ENCODE results near the gene GPHN.

Gene GPHN

GRCh38 chr14:66975251-66975650 lies 467.3 kb downstream of the GPHN start:
- DNase-seq, result no peak

DNA sequence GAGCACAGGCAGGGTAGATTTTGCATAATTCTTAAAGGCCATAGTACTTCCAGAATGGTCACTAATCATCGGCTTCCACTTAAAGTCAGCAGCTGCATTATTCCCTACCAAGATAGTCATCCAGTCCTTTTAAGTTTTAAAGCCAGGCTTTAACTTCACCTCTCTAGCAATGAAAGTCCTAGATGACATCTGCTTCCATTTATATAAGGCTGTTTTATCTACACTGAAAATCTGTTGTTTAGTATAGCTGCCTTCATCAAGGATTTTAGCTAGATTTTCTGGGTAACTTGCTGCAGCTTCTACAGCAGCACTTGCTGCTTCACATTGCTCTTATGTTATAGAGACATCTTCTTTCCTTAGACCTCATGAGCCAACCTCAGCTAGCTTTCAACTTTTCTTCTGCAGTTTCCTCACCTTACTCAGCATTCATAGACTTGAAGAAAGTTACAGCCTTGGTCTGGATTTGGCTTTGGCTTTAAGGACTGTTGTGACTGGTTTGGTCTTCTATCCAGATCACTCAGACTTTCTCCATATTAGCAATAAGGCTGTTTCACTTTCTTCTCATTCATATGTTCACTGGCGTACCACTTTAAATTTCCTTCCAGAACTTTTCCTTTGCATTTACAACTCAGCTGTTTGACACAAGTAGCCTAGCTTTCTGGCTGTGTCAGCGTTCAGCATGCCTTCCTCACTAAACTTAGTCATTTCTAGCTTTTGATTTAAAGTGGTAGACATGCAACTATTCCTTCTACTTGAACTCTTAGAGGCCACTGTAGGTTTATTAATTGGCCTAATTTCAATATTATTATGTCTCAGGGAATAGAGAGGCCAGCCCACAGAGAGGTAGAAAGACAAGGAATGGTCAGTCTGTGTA lies 471.4 kb downstream of the GPHN start:
- no peak for DNase-seq

- DNase-seq, result no peak
These were observed 474.3 kb downstream of the GPHN start for GRCh38 chr14:66982247-66982646.

DNA sequence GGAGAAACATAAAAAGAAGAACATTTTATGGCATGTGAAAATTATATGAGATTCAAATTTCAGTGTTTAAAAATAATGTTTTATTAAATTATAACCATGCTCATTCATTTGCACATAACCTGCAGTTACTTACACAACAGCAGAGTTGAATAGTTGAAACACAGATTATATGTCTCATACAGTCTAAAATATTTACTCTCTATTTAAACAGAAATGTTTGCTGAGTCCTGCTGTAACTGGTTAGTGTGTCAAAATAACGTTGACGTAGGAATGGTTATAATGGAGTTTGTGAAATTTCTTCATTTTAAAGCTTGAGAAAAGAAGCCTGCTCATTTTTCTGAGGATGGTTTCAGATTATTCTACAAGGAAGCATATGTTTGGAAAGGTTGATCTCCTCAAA lies 484.8 kb downstream of the GPHN start:
- DNase-seq, result no peak

GRCh38 chr14:66993512-66993911 lies 485.6 kb downstream of the GPHN start:
- DNase-seq, result no peak

DNA sequence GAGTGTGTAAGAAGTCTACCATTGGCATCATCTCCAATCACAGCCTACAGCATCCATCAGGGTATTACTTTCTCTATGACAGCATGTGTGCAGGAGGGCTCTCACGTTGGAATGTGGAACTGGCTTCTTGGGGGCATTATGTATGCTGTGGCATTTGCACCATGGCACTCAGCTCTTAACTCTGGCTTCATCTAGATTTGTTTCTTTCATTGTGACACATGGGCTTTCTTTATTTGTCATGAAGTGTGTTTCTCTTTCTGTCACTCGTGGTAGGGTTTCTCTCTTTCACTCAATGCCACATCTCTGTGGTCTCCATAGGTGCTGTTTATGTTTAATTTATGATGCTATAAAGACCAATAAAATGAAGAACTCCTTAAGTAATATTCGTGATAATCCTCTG lies 490.1 kb downstream of the GPHN start:
- DNase-seq, result no peak

DNA sequence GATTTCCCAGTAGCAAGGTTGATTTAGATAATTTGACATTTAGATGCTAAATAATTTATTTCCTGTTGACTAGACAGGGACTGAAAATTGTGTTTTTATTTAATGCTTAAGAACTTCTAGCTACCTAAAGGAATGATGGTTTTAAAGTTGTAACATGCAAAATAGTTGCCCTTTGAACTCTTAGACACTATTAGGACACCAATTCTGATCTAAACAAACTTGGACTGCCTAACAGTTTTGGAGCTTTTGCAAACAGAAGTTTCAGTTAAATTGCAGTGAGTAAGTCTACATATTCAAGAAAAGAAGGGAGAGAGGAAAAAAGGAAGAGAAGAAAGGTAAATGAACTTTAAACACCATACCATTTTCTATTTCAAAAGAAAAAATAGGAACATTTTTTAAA lies 492.0 kb downstream of the GPHN start:
- DNase-seq, result no peak

- DNase-seq, result no peak
These were observed 495.2 kb downstream of the GPHN start for GRCh38 chr14:67002994-67003753.

GRCh38 chr14:67004521-67004920 lies 496.6 kb downstream of the GPHN start:
- no peak for DNase-seq

DNA sequence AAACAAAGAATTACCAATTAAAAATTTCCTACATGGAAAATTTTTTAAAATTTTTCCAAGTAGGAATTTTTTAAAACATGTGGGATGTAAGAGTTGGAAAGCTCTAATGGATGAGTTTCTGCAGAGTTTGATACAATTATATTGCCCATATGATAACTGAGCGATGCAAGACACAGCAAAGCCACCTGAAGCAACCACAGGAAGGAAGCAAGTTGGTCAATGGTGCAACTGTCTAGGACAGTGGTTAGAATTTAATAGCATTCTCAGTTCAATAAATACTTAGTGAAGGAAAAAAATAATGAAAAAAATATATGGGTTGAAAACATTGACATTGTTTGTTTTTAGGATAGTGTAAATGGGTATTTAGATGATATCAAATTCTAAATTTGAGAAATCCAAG lies 502.7 kb downstream of the GPHN start:
- DNase-seq, result no peak

GRCh38 chr14:67016856-67017255 lies 508.9 kb downstream of the GPHN start:
- no peak for DNase-seq

DNA sequence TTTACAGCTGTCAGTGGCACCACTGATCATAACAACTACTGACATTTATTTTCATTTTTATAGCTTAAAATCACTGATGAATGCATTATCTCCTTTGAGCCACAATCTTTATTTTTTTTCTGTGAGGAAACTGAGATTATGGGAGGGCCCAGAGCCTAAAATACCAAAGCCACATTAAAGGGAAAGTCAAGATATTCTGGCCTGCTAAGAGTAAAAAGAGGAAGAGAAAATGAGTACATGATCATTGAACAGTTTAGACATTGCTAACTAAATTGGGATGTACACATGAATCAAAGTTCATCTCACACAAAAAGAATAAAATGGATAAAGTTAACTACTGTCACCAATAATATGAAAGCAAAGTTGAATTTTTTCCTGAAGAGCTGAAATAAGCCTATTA lies 510.8 kb downstream of the GPHN start:
- DNase-seq, result no peak

GRCh38 chr14:67019796-67020195 lies 511.8 kb downstream of the GPHN start:
- no peak for DNase-seq

DNA sequence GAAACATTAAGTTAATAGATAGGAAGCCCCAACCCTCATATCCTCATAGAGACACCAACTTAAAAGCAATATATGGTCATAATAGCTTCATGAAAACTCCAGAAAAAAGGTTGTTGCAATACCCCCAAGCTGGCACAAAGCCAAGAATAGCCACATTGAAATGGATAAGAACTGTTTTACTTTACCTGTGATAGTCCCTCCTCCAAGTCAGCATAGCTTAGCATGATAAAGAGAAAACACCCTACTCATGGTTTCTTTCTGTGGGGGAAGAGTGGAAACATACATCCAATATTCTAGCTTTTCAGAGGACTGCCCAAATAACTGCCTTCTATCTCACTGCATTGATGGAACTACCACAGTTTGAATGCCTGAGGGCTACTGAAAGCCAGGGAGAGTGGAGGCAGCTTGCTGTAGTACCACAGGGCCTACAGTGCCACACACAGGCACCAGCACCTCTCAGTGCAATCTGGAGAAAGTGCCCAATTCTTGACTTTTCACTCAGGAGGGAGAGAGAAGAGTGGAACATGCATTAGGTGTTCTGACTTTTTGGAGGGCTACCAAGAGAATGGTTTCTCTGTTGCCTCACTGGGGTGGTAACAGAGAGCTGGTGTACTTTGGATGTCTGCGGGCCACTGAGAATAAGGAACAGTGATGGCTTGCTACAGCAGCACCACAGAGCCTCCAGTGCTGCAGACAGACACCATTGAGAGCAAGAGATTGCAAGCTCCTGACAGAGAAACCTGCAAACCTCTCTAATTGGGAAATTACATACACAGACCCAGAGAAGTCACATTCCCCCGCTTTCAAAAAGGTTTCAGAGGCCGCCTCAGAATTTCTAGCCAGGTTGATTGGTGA lies 524.2 kb downstream of the GPHN start:
- no peak for DNase-seq

GRCh38 chr14:67045440-67045839 lies 537.5 kb downstream of the GPHN start:
- no peak for DNase-seq

- no peak for DNase-seq
These were observed 542.9 kb downstream of the GPHN start for GRCh38 chr14:67050896-67051295.

- DNase-seq, result no peak
These were observed 548.7 kb downstream of the GPHN start for GRCh38 chr14:67056684-67057083.

GRCh38 chr14:67059596-67059995 lies 551.6 kb downstream of the GPHN start:
- DNase-seq, result no peak

- no peak for DNase-seq
These were observed 552.6 kb downstream of the GPHN start for GRCh38 chr14:67060546-67060945.

DNA sequence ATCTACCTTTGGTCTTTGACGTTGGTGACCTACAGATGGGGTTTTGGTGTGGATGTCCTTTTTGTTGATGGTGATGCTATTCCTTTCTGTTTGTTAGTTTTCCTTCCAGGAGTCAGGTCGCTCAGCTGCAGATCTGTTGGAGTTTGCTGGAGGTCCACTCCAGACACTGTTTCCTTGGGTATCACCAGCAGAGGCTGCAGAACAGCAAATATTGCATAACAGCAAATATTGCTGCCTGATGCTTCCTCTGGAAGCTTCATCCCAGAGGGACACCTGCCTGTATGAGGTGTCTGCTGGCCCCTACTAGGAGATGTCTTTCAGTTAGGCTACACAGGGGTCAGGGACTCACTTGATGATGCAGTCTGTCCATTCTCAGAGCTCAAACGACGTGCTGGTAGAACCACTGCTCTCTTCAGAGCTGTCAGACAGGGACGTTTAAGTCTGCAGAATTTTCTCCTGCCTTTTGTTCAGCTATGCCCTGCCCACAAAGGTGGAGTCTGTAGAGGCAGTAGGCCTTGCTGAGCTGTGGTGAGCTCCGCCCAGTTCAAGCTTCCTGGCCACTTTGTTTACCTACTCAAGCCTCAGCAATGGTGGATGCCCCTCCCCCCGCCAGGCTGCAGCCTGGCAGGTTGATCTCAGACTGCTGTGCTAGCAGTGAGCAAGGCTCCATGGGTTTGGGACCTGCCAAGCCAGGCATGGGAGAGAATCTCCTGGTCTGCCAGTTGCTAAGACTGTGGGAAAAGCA lies 559.3 kb downstream of the GPHN start:
- DNase-seq, result peak; percentile 75

- no peak for DNase-seq
These were observed 560.3 kb downstream of the GPHN start for GRCh38 chr14:67068251-67068650.

GRCh38 chr14:67071506-67071905 lies 563.6 kb downstream of the GPHN start:
- no peak for DNase-seq

DNA sequence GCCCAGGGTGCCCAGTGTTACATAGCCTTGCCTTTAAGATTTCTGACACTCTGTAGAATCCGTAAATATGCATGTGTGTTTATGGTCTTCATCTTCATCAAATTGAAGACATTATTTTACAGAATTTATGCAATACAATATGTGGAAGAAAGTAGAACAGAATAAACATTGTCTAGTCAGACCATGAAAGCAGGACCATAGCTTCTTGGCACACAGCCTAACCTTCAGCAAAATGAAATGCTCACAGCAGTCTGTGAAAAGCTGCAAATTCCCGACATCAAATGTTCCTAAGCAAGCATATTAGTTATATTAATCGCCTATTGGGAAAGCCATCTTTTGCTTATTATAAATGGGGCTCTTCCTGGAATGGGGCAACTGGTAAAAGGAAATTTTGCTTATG lies 570.0 kb downstream of the GPHN start:
- DNase-seq, result no peak
